Measurements from ENCODE around the gene TMEM255B. TPM values are rescaled to one million over a fixed set of nuclear protein-coding genes. Genes with fewer than 3 reads are reported as not detected.
A peak's percentile ranks its signal among the peaks of the same experiment; 100 is the strongest.

The TMEM255B gene
- total RNA-seq, 1 experiment from 2014 or later, result 7.0 TPM

DNA sequence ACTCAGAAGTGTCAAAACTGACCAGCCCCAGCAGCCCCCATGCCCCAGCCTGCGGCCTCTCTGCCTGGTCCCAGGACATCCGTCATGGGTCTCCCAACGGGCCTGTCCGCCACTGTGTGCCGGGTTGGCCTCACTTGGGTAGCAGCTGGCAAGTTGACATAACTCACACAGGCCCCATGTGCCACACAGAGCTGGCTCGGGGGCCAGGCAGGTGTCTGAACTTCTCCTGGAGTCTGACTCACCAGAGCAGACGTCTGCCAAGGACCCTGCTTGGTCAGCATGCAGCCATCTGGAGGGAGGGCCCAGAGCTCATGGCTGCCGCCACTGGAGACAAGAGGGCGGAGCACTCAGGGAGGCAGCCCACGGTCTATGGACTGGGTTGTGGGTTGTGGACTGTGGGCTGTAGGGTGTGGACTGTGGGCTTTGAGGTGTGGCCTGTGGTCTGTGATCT lies 32.0 kb upstream of the TMEM255B start:
- CTCF ChIA-PET, result no interaction called here
- peaks cover 9% of the 10 kb centered on the region for H3K4me1 Mint-ChIP-seq (ENCODE audit: insufficient read depth, unreplicated experiment)
- no peak overlapping the region for H3K27ac Mint-ChIP-seq (ENCODE audit: low read depth, unreplicated experiment)
- intact Hi-C loops (cut with micrococcal nuclease), result no loop called here
- no TSS peak for BruUV-seq (replicated peaks)
- TF ChIP-seq, protein P1, sequence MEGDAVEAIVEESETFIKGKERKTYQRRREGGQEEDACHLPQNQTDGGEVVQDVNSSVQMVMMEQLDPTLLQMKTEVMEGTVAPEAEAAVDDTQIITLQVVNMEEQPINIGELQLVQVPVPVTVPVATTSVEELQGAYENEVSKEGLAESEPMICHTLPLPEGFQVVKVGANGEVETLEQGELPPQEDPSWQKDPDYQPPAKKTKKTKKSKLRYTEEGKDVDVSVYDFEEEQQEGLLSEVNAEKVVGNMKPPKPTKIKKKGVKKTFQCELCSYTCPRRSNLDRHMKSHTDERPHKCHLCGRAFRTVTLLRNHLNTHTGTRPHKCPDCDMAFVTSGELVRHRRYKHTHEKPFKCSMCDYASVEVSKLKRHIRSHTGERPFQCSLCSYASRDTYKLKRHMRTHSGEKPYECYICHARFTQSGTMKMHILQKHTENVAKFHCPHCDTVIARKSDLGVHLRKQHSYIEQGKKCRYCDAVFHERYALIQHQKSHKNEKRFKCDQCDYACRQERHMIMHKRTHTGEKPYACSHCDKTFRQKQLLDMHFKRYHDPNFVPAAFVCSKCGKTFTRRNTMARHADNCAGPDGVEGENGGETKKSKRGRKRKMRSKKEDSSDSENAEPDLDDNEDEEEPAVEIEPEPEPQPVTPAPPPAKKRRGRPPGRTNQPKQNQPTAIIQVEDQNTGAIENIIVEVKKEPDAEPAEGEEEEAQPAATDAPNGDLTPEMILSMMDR (IDR thresholded peaks at IDR 0.05; ENCODE audit: unreplicated experiment), result peak; percentile 26
- H3K27me3 Mint-ChIP-seq (ENCODE audit: insufficient read depth, unreplicated experiment), result peaks cover 29% of the 10 kb centered on the region
- H3K4me3 Mint-ChIP-seq (ENCODE audit: unreplicated experiment), result no peak overlapping the region
- H3K9me3 Mint-ChIP-seq (ENCODE audit: unreplicated experiment), result no peaks in the 10 kb centered on the region
- peak; percentile 85 for DNase-seq (ENCODE audit: unreplicated experiment)
- POLR2A ChIA-PET, result no interaction called here
- H3K36me3 Mint-ChIP-seq (ENCODE audit: insufficient read depth, unreplicated experiment), result no peaks in the 10 kb centered on the region

DNA sequence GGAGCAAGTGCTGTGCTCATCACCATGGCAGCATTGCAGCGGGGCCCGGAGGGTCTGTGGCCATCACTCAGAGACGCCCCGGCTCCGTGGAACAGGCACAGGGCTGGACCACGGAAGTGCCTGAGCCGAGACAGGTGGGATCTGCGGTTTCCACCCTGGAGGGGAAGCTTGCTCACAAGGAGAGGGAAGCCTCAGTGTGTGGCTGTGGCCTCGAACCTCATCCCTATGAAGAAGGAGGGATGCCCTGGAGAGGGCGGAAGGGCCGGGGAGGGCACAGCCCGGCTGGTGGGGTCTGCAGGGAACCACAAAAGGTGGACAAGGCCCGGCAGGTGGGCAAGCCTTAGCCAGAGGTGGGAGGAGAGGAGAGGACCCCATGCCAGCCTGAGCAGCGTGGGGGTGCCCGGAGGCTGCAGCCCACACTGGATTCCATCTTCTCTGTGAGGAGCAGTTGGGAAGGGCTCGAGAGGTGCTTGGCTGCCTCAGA lies 30.4 kb upstream of the TMEM255B start:
- no peak for DNase-seq (ENCODE audit: unreplicated experiment)
- no TSS peak for BruUV-seq (replicated peaks)
- H3K27me3 Mint-ChIP-seq (ENCODE audit: insufficient read depth, unreplicated experiment), result peaks cover 29% of the 10 kb centered on the region
- no peaks in the 10 kb centered on the region for H3K36me3 Mint-ChIP-seq (ENCODE audit: insufficient read depth, unreplicated experiment)
- intact Hi-C loops (cut with micrococcal nuclease), result no loop called here
- peaks cover 9% of the 10 kb centered on the region for H3K4me1 Mint-ChIP-seq (ENCODE audit: insufficient read depth, unreplicated experiment)
- POLR2A ChIA-PET, result no interaction called here
- TF ChIP-seq, protein P1 (IDR thresholded peaks at IDR 0.05; ENCODE audit: unreplicated experiment), result no peak
- H3K4me3 Mint-ChIP-seq (ENCODE audit: unreplicated experiment), result no peak overlapping the region
- no peak overlapping the region for H3K27ac Mint-ChIP-seq (ENCODE audit: low read depth, unreplicated experiment)
- CTCF ChIA-PET, result no interaction called here
- H3K9me3 Mint-ChIP-seq (ENCODE audit: unreplicated experiment), result no peaks in the 10 kb centered on the region

DNA sequence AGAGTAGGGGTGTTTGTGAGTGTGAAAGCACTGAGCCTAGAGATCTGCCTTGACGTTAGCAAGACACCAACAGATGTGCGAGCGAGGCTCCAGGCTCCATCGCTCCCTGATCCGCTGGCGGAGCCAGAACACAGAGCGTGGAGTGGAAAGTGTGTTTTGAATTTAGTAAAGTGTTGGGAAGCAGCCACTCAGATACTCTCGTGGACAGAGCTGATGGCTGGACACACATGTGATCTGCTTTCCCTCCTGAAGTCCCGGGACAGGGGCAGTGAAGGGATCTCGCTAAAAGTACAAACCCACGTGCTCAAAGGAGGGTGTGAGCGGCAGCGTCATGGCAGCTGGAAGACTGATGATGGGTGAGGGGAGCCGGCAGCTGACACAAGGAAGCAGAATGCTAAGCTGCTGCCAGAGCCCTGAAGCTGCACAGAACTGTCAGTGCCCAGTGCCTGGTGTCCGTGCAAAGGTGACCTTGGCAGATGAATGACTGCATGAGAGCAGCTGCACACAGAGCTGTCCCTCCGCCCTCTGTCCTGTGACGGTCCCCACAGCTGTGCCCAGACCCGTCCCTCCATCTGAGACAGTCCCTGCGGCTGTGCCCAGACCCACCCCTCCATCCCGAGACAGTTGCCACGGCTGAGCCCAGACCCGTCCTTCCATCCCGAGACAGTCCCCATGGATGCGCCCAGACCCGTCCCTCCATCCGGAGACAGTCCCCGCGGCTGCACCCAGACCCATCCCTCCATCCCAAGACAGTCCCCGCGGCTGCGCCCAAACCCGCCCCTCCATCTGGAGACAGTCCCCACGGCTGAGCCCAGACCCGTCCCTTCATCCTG lies 29.6 kb upstream of the TMEM255B start:
- H3K27me3 Mint-ChIP-seq (ENCODE audit: insufficient read depth, unreplicated experiment), result peaks cover 29% of the 10 kb centered on the region
- H3K4me3 Mint-ChIP-seq (ENCODE audit: unreplicated experiment), result no peak overlapping the region
- CTCF ChIA-PET, result no interaction called here

DNA sequence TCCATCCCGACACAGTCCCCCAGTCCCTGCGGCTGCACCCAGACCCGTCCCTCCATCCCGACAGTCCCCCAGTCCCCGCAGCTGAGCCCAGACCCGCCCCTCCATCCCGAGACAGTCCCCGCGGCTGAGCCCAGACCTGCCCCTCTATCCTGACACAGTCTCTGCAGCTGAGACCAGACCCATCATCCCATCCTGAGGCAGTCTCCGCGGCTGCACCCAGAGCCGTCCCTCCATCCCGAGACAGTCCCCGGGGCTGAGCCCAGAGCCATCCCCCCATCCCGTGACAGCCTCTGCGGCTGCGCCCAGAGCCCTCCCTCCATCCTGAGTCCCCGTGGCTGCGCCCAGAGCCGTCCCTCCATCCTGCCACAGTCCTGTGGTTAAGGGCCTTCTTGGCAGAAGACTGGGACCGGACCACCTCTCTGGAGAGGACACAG lies 28.8 kb upstream of the TMEM255B start:
- H3K4me3 Mint-ChIP-seq (ENCODE audit: unreplicated experiment), result no peak overlapping the region
- DNase-seq (ENCODE audit: unreplicated experiment), result no peak
- no peak overlapping the region for H3K27ac Mint-ChIP-seq (ENCODE audit: low read depth, unreplicated experiment)
- peaks cover 29% of the 10 kb centered on the region for H3K27me3 Mint-ChIP-seq (ENCODE audit: insufficient read depth, unreplicated experiment)
- H3K9me3 Mint-ChIP-seq (ENCODE audit: unreplicated experiment), result no peaks in the 10 kb centered on the region
- H3K4me1 Mint-ChIP-seq (ENCODE audit: insufficient read depth, unreplicated experiment), result peaks cover 9% of the 10 kb centered on the region
- CTCF ChIA-PET, result no interaction called here
- POLR2A ChIA-PET, result no interaction called here
- H3K36me3 Mint-ChIP-seq (ENCODE audit: insufficient read depth, unreplicated experiment), result no peaks in the 10 kb centered on the region
- intact Hi-C loops (cut with micrococcal nuclease), result no loop called here
- no TSS peak for BruUV-seq (replicated peaks)
- TF ChIP-seq, protein P1 (IDR thresholded peaks at IDR 0.05; ENCODE audit: unreplicated experiment), result no peak

More for the DNA sequence above, 29.6 kb upstream of the TMEM255B start:
- TF ChIP-seq, protein P1 (IDR thresholded peaks at IDR 0.05; ENCODE audit: unreplicated experiment), result no peak
- intact Hi-C loops (cut with micrococcal nuclease), result no loop called here
- POLR2A ChIA-PET, result no interaction called here
- H3K9me3 Mint-ChIP-seq (ENCODE audit: unreplicated experiment), result no peaks in the 10 kb centered on the region
- peaks cover 9% of the 10 kb centered on the region for H3K4me1 Mint-ChIP-seq (ENCODE audit: insufficient read depth, unreplicated experiment)
- DNase-seq (ENCODE audit: unreplicated experiment), result no peak
- no TSS peak for BruUV-seq (replicated peaks)
- H3K27ac Mint-ChIP-seq (ENCODE audit: low read depth, unreplicated experiment), result no peak overlapping the region
- no peaks in the 10 kb centered on the region for H3K36me3 Mint-ChIP-seq (ENCODE audit: insufficient read depth, unreplicated experiment)

Measured in MCF 10A (cell line).